ENCODE results near the gene GPC2. TPM values are rescaled to one million over a fixed set of nuclear protein-coding genes. Genes with fewer than 3 reads are reported as not detected.

Gene GPC2
- polyA plus RNA-seq, 1 donor (not counting 4 experiments of a cell fraction or from before 2014, with no cell fraction given) = 0.55 TPM

DNA sequence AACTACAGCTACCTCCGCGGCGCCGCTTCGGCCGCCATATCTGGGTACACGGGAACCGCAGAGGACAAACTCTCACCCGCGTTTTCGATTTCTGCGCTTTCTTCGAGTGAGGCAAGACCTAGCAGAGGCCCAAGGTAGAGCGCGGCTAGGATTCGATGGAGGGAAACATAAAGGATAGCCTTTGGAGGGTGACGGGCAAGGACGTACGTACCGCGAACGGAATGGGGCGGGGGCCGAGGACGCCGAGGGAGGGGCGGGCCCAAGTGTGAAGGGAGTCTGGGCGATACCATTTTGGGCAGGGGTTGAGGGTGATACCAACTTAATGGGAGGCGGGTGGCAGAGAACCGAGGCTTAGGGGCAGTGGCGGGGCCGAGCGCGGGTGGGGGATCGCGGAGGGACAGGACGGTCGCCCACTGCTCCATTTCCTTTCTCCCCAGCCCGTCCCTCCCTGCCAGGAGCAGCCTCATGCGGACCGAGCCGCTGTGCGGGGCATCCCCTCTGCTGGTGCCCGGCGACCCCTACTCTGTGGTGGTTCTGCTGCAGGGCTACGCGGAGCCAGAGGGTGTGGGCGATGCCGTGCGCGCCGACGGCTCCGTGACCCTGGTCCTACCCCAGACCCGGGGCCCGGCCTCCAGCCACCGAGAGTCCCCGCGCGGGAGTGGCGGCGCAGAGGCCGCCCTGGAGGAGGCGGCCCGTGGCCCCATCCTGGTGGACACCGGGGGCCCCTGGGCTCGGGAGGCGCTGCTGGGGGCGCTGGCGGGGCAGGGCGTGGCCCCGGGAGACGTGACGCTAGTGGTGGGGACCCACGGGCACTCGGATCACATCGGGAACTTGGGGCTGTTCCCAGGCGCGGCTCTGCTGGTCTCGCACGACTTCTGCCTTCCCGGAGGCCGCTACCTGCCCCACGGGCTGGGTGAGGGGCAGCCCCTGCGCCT lies 50.0 kb downstream of the GPC2 start, which contains the start of gene MBLAC1:
MBLAC1 (plus strand) TSS at position 37 of the 935 bp plus-strand sequence; CDS start at position 466, 429 bp downstream.
- H3K27ac ChIP-seq (ENCODE audit: control insufficient read depth, insufficient read depth, low read length) = peak within 1 kb of the TSS; percentile 97
- H4K20me1 ChIP-seq (ENCODE audit: control insufficient read depth, extremely low read depth, insufficient read depth, low read length) = no peaks in the 10 kb centered on the region
- TF ChIP-seq, protein P1, sequence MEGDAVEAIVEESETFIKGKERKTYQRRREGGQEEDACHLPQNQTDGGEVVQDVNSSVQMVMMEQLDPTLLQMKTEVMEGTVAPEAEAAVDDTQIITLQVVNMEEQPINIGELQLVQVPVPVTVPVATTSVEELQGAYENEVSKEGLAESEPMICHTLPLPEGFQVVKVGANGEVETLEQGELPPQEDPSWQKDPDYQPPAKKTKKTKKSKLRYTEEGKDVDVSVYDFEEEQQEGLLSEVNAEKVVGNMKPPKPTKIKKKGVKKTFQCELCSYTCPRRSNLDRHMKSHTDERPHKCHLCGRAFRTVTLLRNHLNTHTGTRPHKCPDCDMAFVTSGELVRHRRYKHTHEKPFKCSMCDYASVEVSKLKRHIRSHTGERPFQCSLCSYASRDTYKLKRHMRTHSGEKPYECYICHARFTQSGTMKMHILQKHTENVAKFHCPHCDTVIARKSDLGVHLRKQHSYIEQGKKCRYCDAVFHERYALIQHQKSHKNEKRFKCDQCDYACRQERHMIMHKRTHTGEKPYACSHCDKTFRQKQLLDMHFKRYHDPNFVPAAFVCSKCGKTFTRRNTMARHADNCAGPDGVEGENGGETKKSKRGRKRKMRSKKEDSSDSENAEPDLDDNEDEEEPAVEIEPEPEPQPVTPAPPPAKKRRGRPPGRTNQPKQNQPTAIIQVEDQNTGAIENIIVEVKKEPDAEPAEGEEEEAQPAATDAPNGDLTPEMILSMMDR (optimal IDR thresholded peaks at IDR 0.05 in 1 of 3, IDR thresholded peaks at IDR 0.05 in 1 of 3, conservative IDR thresholded peaks at IDR 0.05 in 1 of 3; ENCODE audit: extremely low read depth in 1 of 3, insufficient read depth in 2 of 3, low read length in 3 of 3) = no peak
- TF ChIP-seq EZH2 (IDR thresholded peaks at IDR 0.05; ENCODE audit: low read length) = no peak
- dilution Hi-C loops (cut with MboI; ENCODE audit: extremely low pct_ligation_motif_present, low sequenced_read_pairs) = no loop called here
- no peak for DNase-seq (ENCODE audit: low read depth, low spot score)
- H2AFZ ChIP-seq (ENCODE audit: control insufficient read depth, low read length) = peak within 1 kb of the TSS; percentile 99
- no peaks in the 10 kb centered on the region for H3K27me3 ChIP-seq (ENCODE audit: control insufficient read depth, extremely low read depth, insufficient read depth, low read length)
- peak; percentile 9 for FAIRE-seq
- H3K4me3 ChIP-seq (ENCODE audit: control insufficient read depth in 2 of 3, extremely low read depth in 1 of 3, insufficient read depth in 2 of 3, low read depth in 1 of 3, low read length in 3 of 3) = peak within 1 kb of the TSS; percentile 89 to 96 (median 94)
- peaks cover 10% of the 10 kb centered on the region for H3K4me1 ChIP-seq (ENCODE audit: control insufficient read depth, extremely low read depth, insufficient read depth, low read length)
- no peaks in the 10 kb centered on the region for H3K79me2 ChIP-seq (ENCODE audit: control insufficient read depth, insufficient read depth, low read length)
- H3K36me3 ChIP-seq (ENCODE audit: control insufficient read depth in 2 of 2, extremely low read depth in 1 of 2, insufficient read depth in 2 of 2, low read length in 2 of 2) = peaks cover 0 to 2% of the 10 kb centered on the region in 2 experiments
- H3K9me3 ChIP-seq (ENCODE audit: control insufficient read depth, low read depth, low read length) = no peaks in the 10 kb centered on the region
- H3K9me1 ChIP-seq (ENCODE audit: control insufficient read depth, extremely low read depth, insufficient read depth, low read length) = no peaks in the 10 kb centered on the region
- peak within 1 kb of the TSS; percentile 97 for H3K9ac ChIP-seq (ENCODE audit: control insufficient read depth, extremely low read depth, insufficient read depth, low read length)
- H3K4me2 ChIP-seq (ENCODE audit: control insufficient read depth, extremely low read depth, insufficient read depth, low read depth, low read length) = peak within 1 kb of the TSS; percentile 72

DNA sequence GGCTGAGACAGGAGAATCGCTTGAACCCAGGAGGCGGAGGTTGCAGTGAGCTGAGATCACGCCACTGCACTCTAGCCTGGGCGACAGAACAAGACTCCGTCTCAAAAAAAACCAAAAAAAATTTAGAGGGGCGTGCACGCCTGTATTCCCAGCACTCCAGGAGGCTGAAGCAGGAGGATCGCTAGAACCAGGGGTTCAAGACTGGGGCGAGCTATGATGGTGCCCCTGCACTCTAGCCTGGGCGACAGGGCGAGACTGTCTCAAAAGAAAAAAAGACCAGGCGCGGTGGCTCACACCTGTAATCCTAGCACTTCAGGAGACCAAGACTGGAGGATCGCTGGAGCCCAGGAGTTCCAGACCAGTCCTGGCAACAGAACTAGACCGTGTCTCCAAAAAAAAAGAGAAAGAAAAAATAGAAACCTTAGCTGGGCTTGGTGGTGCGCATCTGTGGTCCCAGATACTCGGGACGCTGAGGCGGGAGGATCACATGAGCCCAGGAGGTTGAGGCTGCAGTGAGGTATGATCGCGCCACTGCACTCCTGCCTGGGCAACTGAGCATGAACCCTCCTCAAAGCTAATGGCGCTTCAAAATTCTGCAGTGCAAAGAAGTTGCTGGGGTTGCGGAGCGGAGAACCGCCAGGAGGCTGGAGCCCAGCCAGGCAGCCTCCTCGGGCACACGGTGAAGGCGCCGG lies 50.8 kb downstream of the GPC2 start:
- Histone ChIP-seq H3K9me3 (ENCODE audit: control insufficient read depth, low read depth, low read length) (no peaks in the 10 kb centered on the region), H3K4me2 (ENCODE audit: control insufficient read depth, extremely low read depth, insufficient read depth, low read depth, low read length) (peak overlapping the region; percentile 72), H3K27ac (ENCODE audit: control insufficient read depth, insufficient read depth, low read length) (peak overlapping the region; percentile 97)

More for the DNA sequence above, 50.8 kb downstream of the GPC2 start:
- Histone ChIP-seq H3K27me3 (ENCODE audit: control insufficient read depth, extremely low read depth, insufficient read depth, low read length) (no peaks in the 10 kb centered on the region), H3K79me2 (ENCODE audit: control insufficient read depth, insufficient read depth, low read length) (no peaks in the 10 kb centered on the region), H2AFZ (ENCODE audit: control insufficient read depth, low read length) (peak overlapping the region; percentile 99), H3K9me1 (ENCODE audit: control insufficient read depth, extremely low read depth, insufficient read depth, low read length) (no peaks in the 10 kb centered on the region), H3K9ac (ENCODE audit: control insufficient read depth, extremely low read depth, insufficient read depth, low read length) (peak overlapping the region; percentile 97), H3K4me3 (ENCODE audit: control insufficient read depth in 2 of 3, extremely low read depth in 1 of 3, insufficient read depth in 2 of 3, low read depth in 1 of 3, low read length in 3 of 3) (peak overlapping the region; percentile 89 to 96 (median 94)), H3K4me1 (ENCODE audit: control insufficient read depth, extremely low read depth, insufficient read depth, low read length) (peaks cover 10% of the 10 kb centered on the region), H4K20me1 (ENCODE audit: control insufficient read depth, extremely low read depth, insufficient read depth, low read length) (no peaks in the 10 kb centered on the region), H3K36me3 (ENCODE audit: control insufficient read depth in 2 of 2, extremely low read depth in 1 of 2, insufficient read depth in 2 of 2, low read length in 2 of 2) (peaks cover 0 to 2% of the 10 kb centered on the region in 2 experiments)
- TF ChIP-seq, protein P1 (optimal IDR thresholded peaks at IDR 0.05 in 1 of 3, IDR thresholded peaks at IDR 0.05 in 1 of 3, conservative IDR thresholded peaks at IDR 0.05 in 1 of 3; ENCODE audit: extremely low read depth in 1 of 3, insufficient read depth in 2 of 3, low read length in 3 of 3) = no peak
- TF ChIP-seq EZH2 (IDR thresholded peaks at IDR 0.05; ENCODE audit: low read length) = no peak
- no peak for DNase-seq (ENCODE audit: low read depth, low spot score)
- FAIRE-seq = no peak
- dilution Hi-C loops (cut with MboI; ENCODE audit: extremely low pct_ligation_motif_present, low sequenced_read_pairs) = no loop called here
